GM12875 (cell line): ENCODE data around the gene FGGY.
"Not testable (repeated sequence)": the region's sequence is repeated elsewhere in the genome, so short reads cannot be mapped to it uniquely, and the experiment has no call there.

Source experiments
- H3K4me3 ChIP-seq: one replicate; pipeline ENCODE4 v1.5.1; 2011; ENCODE audit warnings: low read depth, low read length, control low read depth
- CTCF ChIP-seq: IDR thresholded peaks from 2 replicates; pipeline ENCODE4 v1.5.1; 2011; ENCODE audit warnings: low read depth, mild to moderate bottlenecking, control low read depth, inconsistent platforms, low read length, moderate library complexity, borderline replicate concordance; ENCODE audit not compliant: insufficient read depth

Gene FGGY

GRCh38 chr1:59598120-59598440 lies 301.2 kb downstream of the FGGY start:
- no peak for TF ChIP-seq CTCF
- H3K4me3 ChIP-seq: no peak overlapping the region

GRCh38 chr1:59601041-59601441 lies 304.1 kb downstream of the FGGY start:
- TF ChIP-seq CTCF: no peak
- no peak overlapping the region for H3K4me3 ChIP-seq

- TF ChIP-seq CTCF: no peak
- no peak overlapping the region for H3K4me3 ChIP-seq
Measured at GRCh38 chr1:59601811-59602210, 304.9 kb downstream of the FGGY start.

- no peak overlapping the region for H3K4me3 ChIP-seq
- no peak for TF ChIP-seq CTCF
Measured at GRCh38 chr1:59604191-59604590, 307.3 kb downstream of the FGGY start.

GRCh38 chr1:59605184-59605583 lies 308.3 kb downstream of the FGGY start:
- TF ChIP-seq CTCF: no peak
- H3K4me3 ChIP-seq: no peak overlapping the region

GRCh38 chr1:59605761-59606160 lies 308.9 kb downstream of the FGGY start:
- H3K4me3 ChIP-seq: no peak overlapping the region
- TF ChIP-seq CTCF: no peak

GRCh38 chr1:59609245-59609644 lies 312.4 kb downstream of the FGGY start:
- TF ChIP-seq CTCF: no peak
- no peak overlapping the region for H3K4me3 ChIP-seq

GRCh38 chr1:59610499-59610898 lies 313.6 kb downstream of the FGGY start:
- not testable (repeated sequence) for H3K4me3 ChIP-seq
